Neural progenitor cell (in vitro differentiated cells): ENCODE results near the gene LILRB2.

Source experiments
- EZH2 ChIP-seq: fragments of 200-600 bp; sonication (generic); IDR thresholded peaks from 2 replicates; pipeline ENCODE4 v1.6.1; 2017; ENCODE audit warnings: antibody characterized with exemption, mild to moderate bottlenecking, moderate library complexity
- TF ChIP-seq, protein P1 (sequence below): fragments of 200-600 bp; sonication (generic); IDR thresholded peaks from 2 replicates; pipeline ENCODE4 v1.5.1; 2017; ENCODE audit warnings: antibody characterized with exemption, mild to moderate bottlenecking

DNA sequence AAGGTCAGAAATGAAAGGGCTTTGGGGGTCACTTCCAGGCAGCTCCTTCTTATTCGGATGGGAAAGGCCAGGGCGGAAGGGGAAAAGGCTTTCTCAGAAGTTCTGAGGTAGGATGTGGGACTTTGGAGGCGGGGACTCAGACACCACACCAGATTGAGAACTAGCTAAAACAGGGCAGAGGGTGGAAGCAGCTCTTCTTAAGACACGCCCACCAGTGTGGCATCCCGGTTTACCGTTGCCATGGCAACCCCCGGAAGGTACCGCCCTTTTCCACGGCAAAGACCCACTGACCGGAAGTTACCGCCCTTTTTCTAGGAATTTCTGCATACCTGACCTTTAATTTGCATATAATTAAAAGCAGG, 35.8 kb upstream of the LILRB2 start:
- TF ChIP-seq EZH2: no peak
- TF ChIP-seq, protein P1, sequence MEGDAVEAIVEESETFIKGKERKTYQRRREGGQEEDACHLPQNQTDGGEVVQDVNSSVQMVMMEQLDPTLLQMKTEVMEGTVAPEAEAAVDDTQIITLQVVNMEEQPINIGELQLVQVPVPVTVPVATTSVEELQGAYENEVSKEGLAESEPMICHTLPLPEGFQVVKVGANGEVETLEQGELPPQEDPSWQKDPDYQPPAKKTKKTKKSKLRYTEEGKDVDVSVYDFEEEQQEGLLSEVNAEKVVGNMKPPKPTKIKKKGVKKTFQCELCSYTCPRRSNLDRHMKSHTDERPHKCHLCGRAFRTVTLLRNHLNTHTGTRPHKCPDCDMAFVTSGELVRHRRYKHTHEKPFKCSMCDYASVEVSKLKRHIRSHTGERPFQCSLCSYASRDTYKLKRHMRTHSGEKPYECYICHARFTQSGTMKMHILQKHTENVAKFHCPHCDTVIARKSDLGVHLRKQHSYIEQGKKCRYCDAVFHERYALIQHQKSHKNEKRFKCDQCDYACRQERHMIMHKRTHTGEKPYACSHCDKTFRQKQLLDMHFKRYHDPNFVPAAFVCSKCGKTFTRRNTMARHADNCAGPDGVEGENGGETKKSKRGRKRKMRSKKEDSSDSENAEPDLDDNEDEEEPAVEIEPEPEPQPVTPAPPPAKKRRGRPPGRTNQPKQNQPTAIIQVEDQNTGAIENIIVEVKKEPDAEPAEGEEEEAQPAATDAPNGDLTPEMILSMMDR: no peak
